GM12878 (cell line): Measurements from ENCODE around the gene RSRC1. TPM values are rescaled to one million over a fixed set of nuclear protein-coding genes. Genes with fewer than 3 reads are reported as not detected.

Source experiments
- ATAC-seq: fragments of 200-7000 bp; cut with Tn5 transposase; 3 replicates; pipeline ENCODE4 v1.9.1; 2020; ENCODE audit warnings: mild to moderate bottlenecking, moderate library complexity
- BruUV-seq: library from RNA; stranded (reverse); fragments of 400-500 nt; replicated peaks from 2 replicates; lab custom pipeline; 2021; lab: Mats Ljungman, UMichigan
- CTCF ChIA-PET: fragments of 300-600 bp; sonication (Branson Sonifier 250); formaldehyde crosslinking; extraction: SDS; loops from one replicate; lab custom pipeline; 2021; ENCODE audit warnings: inconsistent platforms; lab: Yijun Ruan, JAX
- POLR2A ChIA-PET: fragments of 350-600 bp; formaldehyde crosslinking; extraction: SDS; loops from one replicate; lab custom pipeline; 2021; ENCODE audit warnings: inconsistent platforms; lab: Charles Lee
- RAD21 ChIA-PET: fragments of 300-600 bp; sonication (Branson Sonifier 250); formaldehyde crosslinking; loops from one replicate; lab custom pipeline; 2023; ENCODE audit warnings: antibody characterized with exemption; ENCODE audit not compliant: unreplicated experiment; lab: Charles Lee
- SMC1A ChIA-PET: fragments of 300-600 bp; sonication (Branson Sonifier 250); formaldehyde crosslinking; loops from one replicate; lab custom pipeline; 2023; ENCODE audit not compliant: unreplicated experiment, uncharacterized antibody; lab: Charles Lee
- DNase-seq: peaks from one replicate; pipeline ENCODE4 v3.0.0-alpha.2; 2011; ENCODE audit warnings: low read depth, low spot score
- FAIRE-seq: peaks from 3 replicates; lab custom pipeline; 2011; peaks lifted over from hg19 to GRCh38; lab: Jason Lieb, UNC
- H2AFZ ChIP-seq: 2 replicates; pipeline ENCODE4 v1.6.0; 2011; ENCODE audit warnings: low read depth, low read length, control low read depth; ENCODE audit not compliant: control insufficient read depth
- H3K27ac ChIP-seq: 2 replicates; pipeline ENCODE4 v1.5.1; 2011; ENCODE audit warnings: control low read depth; ENCODE audit not compliant: control insufficient read depth, insufficient read depth
- H3K27me3 ChIP-seq, 2 experiments: replicated peaks in 1 of 2; 2 replicates each; pipeline versions ENCODE4 v1.6.0 to v1.6.1; 2011; ENCODE audit warnings: low read length in 1 of 2; ENCODE audit not compliant: control insufficient read depth in 2 of 2, insufficient read depth in 2 of 2
- H3K36me3 ChIP-seq, 2 experiments: 2 replicates each; pipeline ENCODE4 v1.5.1; 2011; ENCODE audit warnings: low read length in 1 of 2; ENCODE audit not compliant: control insufficient read depth in 2 of 2, insufficient read depth in 2 of 2
- H3K4me1 ChIP-seq: 2 replicates; pipeline ENCODE4 v1.6.1; 2011; ENCODE audit warnings: mild to moderate bottlenecking, low read length, moderate library complexity, mixed read lengths; ENCODE audit not compliant: control insufficient read depth, insufficient read depth
- H3K4me2 ChIP-seq: 2 replicates; pipeline ENCODE4 v1.6.0; 2011; ENCODE audit warnings: control low read depth; ENCODE audit not compliant: control insufficient read depth, insufficient read depth
- H3K4me3 ChIP-seq: fragments of 200-600 bp; sonication (generic); 2 replicates; pipeline ENCODE4 v1.5.1; 2016
- H3K79me2 ChIP-seq: 2 replicates; pipeline ENCODE4 v1.6.0; 2011; ENCODE audit warnings: low read length; ENCODE audit not compliant: control insufficient read depth, insufficient read depth
- H3K9ac ChIP-seq: 2 replicates; pipeline ENCODE4 v1.8.0; 2011; ENCODE audit warnings: low read length, control low read depth, mixed read lengths; ENCODE audit not compliant: control insufficient read depth, insufficient read depth
- H3K9me3 ChIP-seq: replicated peaks from 3 replicates; pipeline ENCODE4 v1.5.1; 2011; ENCODE audit warnings: mild to moderate bottlenecking, low read length; ENCODE audit not compliant: control insufficient read depth, insufficient read depth
- H4K20me1 ChIP-seq: 2 replicates; pipeline ENCODE4 v1.6.0; 2011; ENCODE audit not compliant: control insufficient read depth, insufficient read depth
- BMI1 ChIP-seq: fragments of 450-650 bp; IDR thresholded peaks from 2 replicates; pipeline ENCODE4 v1.6.1; 2016; ENCODE audit warnings: mild to moderate bottlenecking, moderate library complexity, borderline replicate concordance
- IKZF1 ChIP-seq: fragments of 450-650 bp; conservative IDR thresholded peaks from 2 replicates; pipeline ENCODE4 v1.6.1; 2017; ENCODE audit warnings: antibody characterized with exemption, mild to moderate bottlenecking
- IKZF2 ChIP-seq, 2 experiments: fragments of 450-650 bp; IDR thresholded peaks; 2 replicates each; pipeline ENCODE4 v1.6.1; 2017; ENCODE audit warnings: mild to moderate bottlenecking in 2 of 2, moderate library complexity in 2 of 2
- KAT2A ChIP-seq: conservative IDR thresholded peaks from 2 replicates; pipeline ENCODE4 v1.6.1; 2011; ENCODE audit warnings: low read depth, low read length; ENCODE audit not compliant: control insufficient read depth
- NBN ChIP-seq: fragments of 450-650 bp; IDR thresholded peaks from 2 replicates; pipeline ENCODE4 v1.6.1; 2016
- NFXL1 ChIP-seq: fragments of 450-650 bp; IDR thresholded peaks from 2 replicates; pipeline ENCODE4 v1.6.1; 2017; ENCODE audit warnings: antibody characterized with exemption, mild to moderate bottlenecking, borderline replicate concordance
- RELB ChIP-seq: fragments of 450-650 bp; IDR thresholded peaks from 2 replicates; pipeline ENCODE4 v1.6.1; 2017; ENCODE audit warnings: low read depth, mild to moderate bottlenecking, moderate library complexity
- SUZ12 ChIP-seq: fragments of 200-600 bp; sonication (generic); IDR thresholded peaks from one replicate; pipeline ENCODE4 v1.6.1; 2018; ENCODE audit warnings: antibody characterized with exemption, mild to moderate bottlenecking; ENCODE audit not compliant: unreplicated experiment
- ZSCAN29 ChIP-seq: fragments of 450-650 bp; IDR thresholded peaks from 2 replicates; pipeline ENCODE4 v1.6.1; 2017; ENCODE audit warnings: mild to moderate bottlenecking, moderate library complexity
- WGBS: methylation state at CpG from one replicate; pipeline ENCODE4 v1.1.6; 2016; ENCODE audit warnings: low lambda C conversion rate; ENCODE audit not compliant: insufficient replicate concordance, insufficient coverage; ENCODE audit errors: missing lambda C conversion rate; 5-methylcytosine and 5-hydroxymethylcytosine counted together
- in situ Hi-C: fragments of 300-500 bp; cut with MboI; formaldehyde crosslinking; loops from 9 replicates; pipeline ENCODE4 v1.14.3; 2018; ENCODE audit warnings: mixed read lengths
- intact Hi-C: fragments of 100-400 bp; cut with micrococcal nuclease; formaldehyde crosslinking; loops from one replicate; pipeline ENCODE4 v1.14.2; 2022; ENCODE audit not compliant: unreplicated experiment
- polyA plus RNA-seq, 11 experiments: library from polyadenylated mRNA; depleted of rRNA in 4 of 11; unstranded in 6 of 11; stranded (reverse) in 5 of 11; fragments of >200 nt; fragmentation: Nextera tagmentation in 4 of 11; fragmentation: Illumina TruSeq in 1 of 11; extraction: Ambion mirVana in 4 of 11; extraction: Trizol in 1 of 11; gene quantifications; 1 replicate in 1 of 11; 2 replicates in 10 of 11; pipeline versions ENCODE4 v1.2.1 to v1.2.3, GENCODE V29; 2011 to 2016; ENCODE audit warnings: inconsistent platforms in 2 of 11, missing spikeins in 2 of 11, low read depth in 1 of 11
- total RNA-seq, 4 experiments: library from RNA; depleted of rRNA in 3 of 4; stranded (reverse); fragments of >200 nt in 3 of 4; fragmentation: Illumina TruSeq in 1 of 4; extraction: Trizol in 1 of 4; gene quantifications; 2 replicates each; pipeline versions ENCODE4 v1.2.1 to v1.2.3, GENCODE V29; 2013 to 2021

Gene RSRC1
- total and polyA plus RNA-seq, 10 of the 15 experiments (the other 5 are each of a cell fraction or from before 2014, with no cell fraction given): 16.4 to 85.9 (median 42.0) TPM

- TF ChIP-seq NFXL1 (peak; percentile 79; the same call in 1 of the 2 replicates), NBN (no peak)
Observed at GRCh38 chr3:158105710-158106253, 4.1 kb upstream of the RSRC1 start (continued).

GRCh38 chr3:158106766-158107471 lies 3.0 kb upstream of the RSRC1 start:
- no peak overlapping the region for H3K9ac ChIP-seq
- DNase-seq: no peak

More at GRCh38 chr3:158106766-158107471, 3.0 kb upstream of the RSRC1 start:
- ChIA-PET RAD21 (interaction anchor here (0.7 to 1.3 kb wide), 5 partner anchors 9 to 315 kb away, joined by 3 to 5 read pairs (median 3); no protein-coding TSS in a partner anchor), SMC1A (interaction anchor here (0.6 to 4.4 kb wide), 7 partner anchors 9 to 327 kb away, joined by 3 to 20 read pairs (median 3); no protein-coding TSS in a partner anchor), POLR2A (interaction anchor here (0.6 to 0.9 kb wide), 4 partner anchors 9 to 1039 kb away, joined by 3 to 4 read pairs (median 3); no protein-coding TSS in a partner anchor), CTCF (interaction anchor here (0.7 to 4.0 kb wide), 5 partner anchors 9 to 327 kb away, joined by 3 to 15 read pairs (median 4); no protein-coding TSS in a partner anchor)
- no peaks in the 10 kb centered on the region for H3K36me3 ChIP-seq
- TF ChIP-seq RELB: no peak
- TF ChIP-seq IKZF2 (IDR thresholded peaks at IDR 0.05): peak in 1 of 2 experiments; percentile 32; a peak in 1 of 4 replicates
- no peak for TF ChIP-seq ZSCAN29
- 0 out of 2 replicates have a peak, but pooled peaks have one; percentile 29 for TF ChIP-seq IKZF1
- TF ChIP-seq BMI1: peak; percentile 56; the same call in 1 of the 2 replicates
- TF ChIP-seq KAT2A: no peak
- TF ChIP-seq SUZ12: peak; percentile 56
- no TSS peak for BruUV-seq
- H3K4me1 ChIP-seq: peaks cover 11% of the 10 kb centered on the region
- H3K27me3 ChIP-seq: peaks cover 12 to 30% of the 10 kb centered on the region in 2 experiments
- H3K4me2 ChIP-seq: peak overlapping the region; percentile 87
- peak overlapping the region; percentile 55; the same call in 1 of the 2 replicates for H3K4me3 ChIP-seq
- no peak overlapping the region for H3K27ac ChIP-seq
- WGBS: 4% methylated on average over 37 of the region's 37 CpGs
- ATAC-seq (peak; percentile 10; the same call in 2 of the 3 replicates), FAIRE-seq (no peak)
- in situ Hi-C loops: no loop called here
- H2AFZ ChIP-seq: no peak overlapping the region
- intact Hi-C loops: loop anchor here (5.0 kb wide), 1 partner anchor 325 kb away; no protein-coding TSS in a partner anchor
- H3K9me3 ChIP-seq: no peaks in the 10 kb centered on the region; the same call in 2 of the 3 replicates
- peaks cover 13% of the 10 kb centered on the region for H3K79me2 ChIP-seq
- no peaks in the 10 kb centered on the region for H4K20me1 ChIP-seq
